Adrenal gland (tissue), 5 donors: Measurements from ENCODE around the gene ASTN2.

Experiments used
- CTCF ChIP-seq, 6 experiments: fragments of 450-650 bp in 4 of 6; fragments of 200-600 bp in 2 of 6; sonication (generic) in 1 of 6; IDR thresholded peaks; 1 replicate in 5 of 6; 2 replicates in 1 of 6; pipeline versions ENCODE4 v1.5.1 to v1.8.0; 2016 to 2021; ENCODE audit warnings: antibody characterized with exemption in 6 of 6, mild to moderate bottlenecking in 2 of 6, moderate library complexity in 1 of 6
- POLR2A ChIP-seq, 2 donors: fragments of 450-650 bp; IDR thresholded peaks; one replicate each; pipeline ENCODE4 v1.6.1; 2017; ENCODE audit warnings: antibody characterized with exemption in 2 of 2, mild to moderate bottlenecking in 2 of 2, moderate library complexity in 1 of 2
- donor health status: DM: no; HTN: no; CAD: no.

GRCh38 chr9:116953271-116953670 is 461.6 kb downstream of the ASTN2 start:
- TF ChIP-seq CTCF (IDR thresholded peaks at IDR 0.05) (no peak), POLR2A (IDR thresholded peaks at IDR 0.05) (no peak)
